WTC11 (cell line): ENCODE results near the gene DAAM2. TPM values are rescaled to one million over a fixed set of nuclear protein-coding genes. Genes with fewer than 3 reads are reported as not detected.

Experiments used
- ATAC-seq: fragments of 200-7000 bp; cut with Tn5 transposase; 2 replicates; pipeline ENCODE4 v1.10.0; 2021; ENCODE audit warnings: mild to moderate bottlenecking, moderate library complexity
- CTCF ChIA-PET: fragments of 300-600 bp; sonication (Branson Sonifier 250); formaldehyde crosslinking; loops from one replicate; lab custom pipeline; 2021; ENCODE audit warnings: antibody characterized with exemption; lab: Charles Lee
- POLR2A ChIA-PET: fragments of 350-600 bp; sonication (Branson Sonifier 250); formaldehyde crosslinking; loops from one replicate; lab custom pipeline; 2021; ENCODE audit warnings: antibody characterized with exemption; lab: Charles Lee
- DNase-seq: peaks from one replicate; pipeline ENCODE4 v3.0.0; 2021; ENCODE audit warnings: low spot score
- H3K27ac Mint-ChIP-seq: 2 replicates; pipeline ENCODE4 v1.8.0; 2021; ENCODE audit warnings: mixed read lengths
- H3K27me3 Mint-ChIP-seq: 2 replicates; pipeline ENCODE4 v1.8.0; 2021; ENCODE audit warnings: low read depth, mild to moderate bottlenecking, moderate library complexity, mixed read lengths
- H3K36me3 Mint-ChIP-seq: 2 replicates; pipeline ENCODE4 v1.8.0; 2021; ENCODE audit warnings: mixed read lengths
- H3K4me1 Mint-ChIP-seq: 2 replicates; pipeline ENCODE4 v1.8.0; 2022; ENCODE audit warnings: mixed read lengths
- H3K4me3 Mint-ChIP-seq: 2 replicates; pipeline ENCODE4 v1.8.0; 2021; ENCODE audit warnings: mild to moderate bottlenecking, moderate library complexity, mixed read lengths
- H3K9me3 Mint-ChIP-seq: 2 replicates; pipeline ENCODE4 v1.8.0; 2021; ENCODE audit warnings: mixed read lengths
- ATF1 ChIP-seq: sonication (generic); formaldehyde crosslinking; IDR thresholded peaks from 2 replicates; pipeline ENCODE4 v1.8.1; 2023; ENCODE audit warnings: mild to moderate bottlenecking, moderate library complexity, missing genetic modification reagents
- E2F1 ChIP-seq: sonication (generic); formaldehyde crosslinking; IDR thresholded peaks from 2 replicates; pipeline ENCODE4 v1.8.0; 2022; ENCODE audit warnings: mild to moderate bottlenecking, missing genetic modification reagents
- ESRRA ChIP-seq: sonication (generic); formaldehyde crosslinking; IDR thresholded peaks from 2 replicates; pipeline ENCODE4 v1.8.1; 2022; ENCODE audit warnings: mild to moderate bottlenecking, missing genetic modification reagents, borderline replicate concordance
- ETV6 ChIP-seq: sonication (generic); formaldehyde crosslinking; IDR thresholded peaks from 2 replicates; pipeline ENCODE4 v1.8.1; 2022; ENCODE audit warnings: mild to moderate bottlenecking, missing genetic modification reagents
- FOXK1 ChIP-seq: sonication (generic); formaldehyde crosslinking; IDR thresholded peaks from 2 replicates; pipeline ENCODE4 v1.8.0; 2022; ENCODE audit warnings: mild to moderate bottlenecking, moderate library complexity, missing genetic modification reagents
- IRF1 ChIP-seq: sonication (generic); formaldehyde crosslinking; IDR thresholded peaks from 2 replicates; pipeline ENCODE4 v1.8.0; 2023; ENCODE audit warnings: missing genetic modification reagents
- JAZF1 ChIP-seq: fragments of 250-450 bp; sonication (Bioruptor Pico); IDR thresholded peaks from 2 replicates; pipeline ENCODE4 v1.9.0; 2021; ENCODE audit warnings: moderate library complexity, mild to moderate bottlenecking, inconsistent platforms
- NFYB ChIP-seq: sonication (generic); formaldehyde crosslinking; conservative IDR thresholded peaks from 2 replicates; pipeline ENCODE4 v1.8.0; 2022; ENCODE audit warnings: low read depth, missing genetic modification reagents
- OVOL2 ChIP-seq: fragments of 250-450 bp; sonication (Bioruptor Pico); IDR thresholded peaks from 2 replicates; pipeline ENCODE4 v1.9.0; 2021; ENCODE audit warnings: mild to moderate bottlenecking, borderline replicate concordance
- PRDM15 ChIP-seq: sonication (generic); formaldehyde crosslinking; IDR thresholded peaks from 2 replicates; pipeline ENCODE4 v1.8.0; 2022; ENCODE audit warnings: missing genetic modification reagents
- TCF7 ChIP-seq: sonication (generic); formaldehyde crosslinking; IDR thresholded peaks from 2 replicates; pipeline ENCODE4 v1.8.0; 2022; ENCODE audit warnings: mild to moderate bottlenecking, low read depth, missing genetic modification reagents, moderate library complexity
- ZNF138 ChIP-seq: sonication (generic); formaldehyde crosslinking; conservative IDR thresholded peaks from 2 replicates; pipeline ENCODE4 v1.8.1; 2022; ENCODE audit warnings: mild to moderate bottlenecking, moderate library complexity, missing genetic modification reagents
- ZNF232 ChIP-seq: sonication (generic); formaldehyde crosslinking; IDR thresholded peaks from 2 replicates; pipeline ENCODE4 v1.8.0; 2022; ENCODE audit warnings: mild to moderate bottlenecking, missing genetic modification reagents
- ZNF263 ChIP-seq: sonication (generic); formaldehyde crosslinking; IDR thresholded peaks from 2 replicates; pipeline ENCODE4 v1.8.1; 2022; ENCODE audit warnings: low read depth, mild to moderate bottlenecking, moderate library complexity, missing genetic modification reagents
- ZNF317 ChIP-seq: sonication (generic); formaldehyde crosslinking; IDR thresholded peaks from 2 replicates; pipeline ENCODE4 v1.8.1; 2023; ENCODE audit warnings: low read depth, mild to moderate bottlenecking, moderate library complexity, missing genetic modification reagents, borderline replicate concordance
- ZNF396 ChIP-seq: fragments of 250-450 bp; sonication (Bioruptor Pico); IDR thresholded peaks from 2 replicates; pipeline ENCODE4 v1.8.0; 2021; ENCODE audit warnings: mild to moderate bottlenecking, moderate library complexity, borderline replicate concordance
- ZNF423 ChIP-seq: fragments of 250-450 bp; sonication (Bioruptor Pico); IDR thresholded peaks from 2 replicates; pipeline ENCODE4 v2.1.2; 2022; ENCODE audit warnings: mild to moderate bottlenecking, moderate library complexity
- ZNF512 ChIP-seq: sonication (generic); formaldehyde crosslinking; IDR thresholded peaks from 2 replicates; pipeline ENCODE4 v1.8.1; 2022; ENCODE audit warnings: missing genetic modification reagents, borderline replicate concordance
- total RNA-seq: library from RNA; stranded (reverse); gene quantifications from 3 replicates; pipeline ENCODE4 v1.2.3, GENCODE V29; 2021
- TF ChIP-seq, protein P1 (sequence below): sonication (generic); formaldehyde crosslinking; IDR thresholded peaks from 2 replicates; pipeline ENCODE4 v1.8.1; 2023; ENCODE audit warnings: mild to moderate bottlenecking, missing genetic modification reagents
- TF ChIP-seq, protein P2 (sequence below): sonication (generic); formaldehyde crosslinking; IDR thresholded peaks from 2 replicates; pipeline ENCODE4 v1.8.1; 2022; ENCODE audit warnings: low read depth, mild to moderate bottlenecking, moderate library complexity, missing genetic modification reagents, borderline replicate concordance

The DAAM2 gene
- total RNA-seq, 1 experiment from 2014 or later = 2.0 TPM

DNA sequence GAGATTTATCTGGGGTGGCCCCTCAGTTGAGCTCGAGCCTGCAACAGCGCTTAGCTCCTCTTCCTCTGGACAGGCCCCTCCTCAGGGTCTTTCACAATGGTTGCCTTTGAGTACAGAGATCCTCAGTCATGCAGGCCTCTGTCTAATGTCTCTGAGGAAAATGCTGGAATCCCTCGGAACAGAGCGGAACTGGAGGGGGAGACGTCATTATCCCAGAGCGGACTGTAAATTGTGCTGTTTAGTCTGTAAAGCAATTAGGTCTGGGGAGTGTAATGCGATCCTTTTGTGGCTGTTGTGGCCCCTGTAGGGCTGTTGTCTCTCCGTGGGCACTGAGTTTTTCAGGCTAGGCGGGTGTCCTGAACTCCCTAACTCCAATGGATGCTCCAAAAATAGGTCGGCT is 15.0 kb upstream of the DAAM2 start (continued):
- TF ChIP-seq PRDM15 (no peak), ESRRA (CRISPR knock-in tag) (no peak), E2F1 (CRISPR knock-in tag) (no peak), OVOL2 (CRISPR knock-in tag) (no peak), TCF7 (CRISPR knock-in tag) (no peak), ZNF138 (no peak)
- TF ChIP-seq, protein P1, sequence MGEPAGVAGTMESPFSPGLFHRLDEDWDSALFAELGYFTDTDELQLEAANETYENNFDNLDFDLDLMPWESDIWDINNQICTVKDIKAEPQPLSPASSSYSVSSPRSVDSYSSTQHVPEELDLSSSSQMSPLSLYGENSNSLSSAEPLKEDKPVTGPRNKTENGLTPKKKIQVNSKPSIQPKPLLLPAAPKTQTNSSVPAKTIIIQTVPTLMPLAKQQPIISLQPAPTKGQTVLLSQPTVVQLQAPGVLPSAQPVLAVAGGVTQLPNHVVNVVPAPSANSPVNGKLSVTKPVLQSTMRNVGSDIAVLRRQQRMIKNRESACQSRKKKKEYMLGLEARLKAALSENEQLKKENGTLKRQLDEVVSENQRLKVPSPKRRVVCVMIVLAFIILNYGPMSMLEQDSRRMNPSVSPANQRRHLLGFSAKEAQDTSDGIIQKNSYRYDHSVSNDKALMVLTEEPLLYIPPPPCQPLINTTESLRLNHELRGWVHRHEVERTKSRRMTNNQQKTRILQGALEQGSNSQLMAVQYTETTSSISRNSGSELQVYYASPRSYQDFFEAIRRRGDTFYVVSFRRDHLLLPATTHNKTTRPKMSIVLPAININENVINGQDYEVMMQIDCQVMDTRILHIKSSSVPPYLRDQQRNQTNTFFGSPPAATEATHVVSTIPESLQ (CRISPR knock-in tag) = no peak
- TF ChIP-seq, all 79 proteins: peak for 0

DNA sequence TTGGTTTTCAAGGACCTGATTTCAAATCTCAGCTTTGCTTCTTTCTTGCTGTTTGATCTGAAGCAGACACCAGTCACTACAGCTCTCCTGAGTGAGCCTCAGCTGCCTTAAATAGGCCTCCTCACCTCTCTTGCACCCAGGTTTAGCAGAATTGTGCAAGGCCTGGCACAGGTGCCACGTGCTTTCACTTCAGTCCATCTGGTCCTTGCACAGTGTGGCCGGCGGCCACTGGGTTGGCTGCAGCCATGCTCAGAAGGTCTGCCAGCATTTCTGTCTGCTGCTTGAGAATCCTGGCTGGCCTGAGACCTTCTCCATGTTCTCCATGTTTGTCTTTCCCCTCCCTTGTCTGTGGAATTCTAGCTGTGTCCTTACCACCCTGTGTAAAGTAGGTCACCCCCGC is 14.5 kb upstream of the DAAM2 start:
- Mint-ChIP-seq H3K4me1 (peaks cover 21% of the 10 kb centered on the region), H3K9me3 (0 out of 2 replicates have a peak, but pooled peaks cover 6% of the 10 kb centered on the region), H3K4me3 (no peak overlapping the region), H3K27ac (no peak overlapping the region), H3K27me3 (no peaks in the 10 kb centered on the region; the same call in 1 of the 2 replicates), H3K36me3 (no peaks in the 10 kb centered on the region)
- no peak for DNase-seq
- TF ChIP-seq ZNF263 (CRISPR knock-in tag) (no peak), ZNF317 (no peak), E2F1 (CRISPR knock-in tag) (no peak), IRF1 (no peak), ZNF232 (CRISPR knock-in tag) (no peak), ZNF423 (CRISPR knock-in tag) (no peak)
- CTCF ChIA-PET = interaction anchor here (0.9 to 1.3 kb wide), 3 partner anchors 14 to 415 kb away, joined by 3 to 4 read pairs (median 4); no protein-coding TSS in a partner anchor
- POLR2A ChIA-PET = no interaction called here
- ATAC-seq = no peak

GRCh38 chr6:39778581-39779255 is 13.5 kb upstream of the DAAM2 start:
- no peak overlapping the region for H3K27ac Mint-ChIP-seq
- ChIA-PET POLR2A (no interaction called here), CTCF (interaction anchor here (0.8 to 1.4 kb wide), 2 partner anchors 13 to 408 kb away, joined by 3 read pairs; no protein-coding TSS in a partner anchor)
- no peaks in the 10 kb centered on the region; the same call in 1 of the 2 replicates for H3K27me3 Mint-ChIP-seq
- H3K9me3 Mint-ChIP-seq = peaks cover 14% of the 10 kb centered on the region
- H3K36me3 Mint-ChIP-seq = no peaks in the 10 kb centered on the region
- ATAC-seq (no peak), DNase-seq (no peak)
- TF ChIP-seq ATF1 (CRISPR knock-in tag) (no peak), JAZF1 (CRISPR knock-in tag) (no peak), FOXK1 (no peak), ZNF396 (no peak), ZNF317 (no peak), NFYB (CRISPR knock-in tag) (no peak), TCF7 (CRISPR knock-in tag) (no peak), ETV6 (CRISPR knock-in tag) (no peak), ZNF512 (CRISPR knock-in tag) (no peak)
- TF ChIP-seq, protein P2, sequence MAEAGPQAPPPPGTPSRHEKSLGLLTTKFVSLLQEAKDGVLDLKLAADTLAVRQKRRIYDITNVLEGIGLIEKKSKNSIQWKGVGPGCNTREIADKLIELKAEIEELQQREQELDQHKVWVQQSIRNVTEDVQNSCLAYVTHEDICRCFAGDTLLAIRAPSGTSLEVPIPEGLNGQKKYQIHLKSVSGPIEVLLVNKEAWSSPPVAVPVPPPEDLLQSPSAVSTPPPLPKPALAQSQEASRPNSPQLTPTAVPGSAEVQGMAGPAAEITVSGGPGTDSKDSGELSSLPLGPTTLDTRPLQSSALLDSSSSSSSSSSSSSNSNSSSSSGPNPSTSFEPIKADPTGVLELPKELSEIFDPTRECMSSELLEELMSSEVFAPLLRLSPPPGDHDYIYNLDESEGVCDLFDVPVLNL (CRISPR knock-in tag) = no peak
- peaks cover 21% of the 10 kb centered on the region for H3K4me1 Mint-ChIP-seq
- no peak overlapping the region for H3K4me3 Mint-ChIP-seq
